ENCODE measurements around the gene PSMB7.

GRCh38 chr9:124458441-124458840, 43.2 kb upstream of the PSMB7 start:
- no peak for TF ChIP-seq CTCF (conservative IDR thresholded peaks at IDR 0.05 in 1 of 2, IDR thresholded peaks at IDR 0.05 in 1 of 2; ENCODE audit: low read depth in 1 of 2, low read length in 2 of 2)
- no peak for TF ChIP-seq EZH2 (IDR thresholded peaks at IDR 0.05; ENCODE audit: low read length, missing control alignments)
